Measurements from ENCODE around the gene DNM3.

Gene DNM3

DNA sequence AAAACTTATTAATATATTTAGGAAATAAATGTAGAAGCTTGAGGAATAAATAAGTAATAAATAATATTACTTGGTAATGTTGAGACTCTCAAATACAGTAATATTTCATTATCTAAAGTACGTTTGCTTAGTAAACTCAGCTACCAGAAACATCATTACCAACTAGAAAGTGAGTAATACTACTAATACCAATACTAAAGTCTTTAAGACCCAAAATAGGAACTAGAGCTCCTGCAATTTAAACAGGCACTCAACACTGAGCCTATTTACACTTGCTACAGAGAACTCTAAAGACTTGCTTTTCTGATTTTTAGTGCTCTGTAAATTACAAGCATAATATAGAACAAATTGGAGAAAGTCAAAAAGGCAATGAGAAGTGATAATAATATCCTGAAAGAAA lies 565.7 kb downstream of the DNM3 start:
- TF ChIP-seq CTCF (IDR thresholded peaks at IDR 0.05), result no peak

DNA sequence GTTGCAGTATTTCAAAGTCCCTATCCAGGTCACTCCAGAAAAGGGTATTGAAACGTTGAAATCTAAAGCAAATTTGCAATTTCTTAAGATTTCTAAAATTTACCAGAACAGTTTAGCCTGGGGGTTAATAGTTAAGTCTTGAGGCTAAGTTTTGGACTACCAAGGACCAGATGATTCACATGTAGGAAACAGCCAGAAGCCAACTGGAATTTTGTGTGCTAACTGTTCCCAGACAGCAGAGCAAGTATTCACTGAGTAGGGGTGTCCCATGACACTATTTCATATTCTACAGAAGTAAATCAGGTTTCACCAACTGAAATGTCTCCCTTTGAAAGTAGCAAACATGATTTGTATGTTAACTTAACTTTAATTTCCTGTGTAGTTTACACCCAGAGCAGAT lies 567.7 kb downstream of the DNM3 start:
- no peak for TF ChIP-seq CTCF (IDR thresholded peaks at IDR 0.05)

DNA sequence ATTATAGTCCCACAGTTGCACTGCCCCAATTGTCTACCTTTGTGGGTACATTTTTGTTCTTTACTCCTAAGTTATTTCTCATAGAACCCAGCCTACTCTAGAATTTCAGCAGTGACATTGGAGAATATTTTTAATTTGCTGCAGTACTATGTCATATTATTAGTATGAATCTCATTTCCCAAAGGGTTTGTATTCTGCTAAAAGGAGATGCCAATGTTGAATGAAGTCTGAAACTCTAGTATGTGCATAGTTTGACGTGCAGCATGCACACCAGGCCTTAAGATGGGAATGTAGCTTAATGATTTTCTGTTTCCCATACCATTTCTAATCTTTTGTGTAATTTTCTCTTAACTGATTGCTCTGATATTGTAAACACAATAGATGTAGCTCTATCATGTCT lies 568.7 kb downstream of the DNM3 start:
- TF ChIP-seq CTCF (IDR thresholded peaks at IDR 0.05), result no peak

- no peak for TF ChIP-seq CTCF (IDR thresholded peaks at IDR 0.05)
These were observed 570.6 kb downstream of the DNM3 start for GRCh38 chr1:172411791-172412338.

DNA sequence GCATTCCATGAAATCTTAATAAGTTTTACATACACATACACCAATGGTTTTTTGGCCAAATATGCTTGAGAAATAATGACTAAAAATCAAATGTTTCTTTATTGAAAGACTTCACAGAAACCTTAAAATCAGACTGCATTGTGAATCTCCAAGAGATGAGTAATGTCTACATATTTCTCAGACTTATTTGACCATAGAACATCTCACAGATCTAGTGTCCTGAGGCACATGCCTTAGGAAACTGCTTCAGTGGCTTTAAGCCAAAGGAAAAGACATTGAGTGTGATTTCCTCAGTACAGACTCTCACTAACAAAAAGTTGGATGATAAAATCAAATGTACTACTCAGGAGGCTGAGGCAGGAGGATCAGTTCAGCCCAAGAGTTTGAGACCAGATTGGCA lies 573.0 kb downstream of the DNM3 start:
- TF ChIP-seq CTCF (IDR thresholded peaks at IDR 0.05), result no peak

- TF ChIP-seq CTCF (IDR thresholded peaks at IDR 0.05), result no peak
These were observed 575.3 kb downstream of the DNM3 start for GRCh38 chr1:172416496-172417035.

DNA sequence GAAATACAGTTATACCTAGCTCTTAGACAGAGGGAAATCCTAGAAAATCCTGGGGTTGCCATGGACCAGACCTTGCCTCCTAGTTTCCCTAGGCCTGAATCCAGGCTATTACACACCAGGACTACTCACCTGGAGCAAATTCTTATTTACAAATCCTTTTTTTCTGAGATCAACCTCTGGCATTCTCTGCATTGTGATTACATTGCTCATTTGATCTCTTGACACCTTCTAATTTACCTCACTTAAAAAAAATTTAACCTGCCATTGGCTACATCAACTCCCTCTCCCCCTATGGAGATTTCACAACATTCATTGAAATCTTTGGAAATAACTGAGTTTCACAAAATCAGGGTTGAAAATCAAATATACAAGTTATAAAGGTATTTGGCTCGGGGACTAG lies 576.3 kb downstream of the DNM3 start:
- TF ChIP-seq CTCF (IDR thresholded peaks at IDR 0.05), result no peak

DNA sequence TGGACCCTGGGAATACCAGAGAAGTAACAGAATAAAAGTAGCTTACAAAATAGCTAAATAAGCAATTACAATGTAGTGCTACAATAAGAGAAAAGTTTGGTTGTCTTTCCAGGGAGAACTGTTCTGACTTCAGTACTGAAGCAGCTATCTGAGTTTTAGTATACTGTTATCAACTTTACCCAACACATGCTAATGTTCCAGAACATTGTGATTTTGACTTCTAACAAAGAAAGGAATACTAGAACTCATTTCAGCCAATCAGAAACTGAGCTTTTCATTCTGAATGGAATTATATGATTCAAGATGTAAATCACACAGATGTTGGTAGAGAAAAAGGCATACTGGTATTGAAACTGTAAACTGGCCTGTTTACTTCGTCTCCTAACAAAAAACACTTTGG lies 579.1 kb downstream of the DNM3 start, which contains the start of gene C1orf105:
C1orf105 (plus strand) TSS at position 301 of the 400 bp plus-strand sequence. CDS start 201 bp downstream, outside the sequence.
- TF ChIP-seq CTCF (IDR thresholded peaks at IDR 0.05), result no peak

All from LNCAP (cell line).